ENCODE data around the gene SV2C.

The SV2C gene

DNA sequence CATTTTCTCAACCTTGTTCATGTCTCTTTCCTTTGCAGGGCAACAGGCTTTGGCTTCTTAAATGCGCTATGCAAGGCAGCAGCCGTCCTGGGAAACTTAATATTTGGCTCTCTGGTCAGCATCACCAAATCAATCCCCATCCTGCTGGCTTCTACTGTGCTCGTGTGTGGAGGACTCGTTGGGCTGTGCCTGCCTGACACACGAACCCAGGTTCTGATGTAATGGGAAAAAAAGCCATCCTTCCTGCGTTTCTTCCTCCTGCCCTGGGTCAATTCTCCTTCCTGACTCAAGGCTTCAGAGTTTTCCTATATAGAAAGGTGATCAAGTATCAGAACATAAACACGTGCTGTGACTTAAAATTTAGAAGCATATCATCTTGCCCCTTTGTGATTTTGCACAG is 242.1 kb downstream of the SV2C start:
- no peak for DNase-seq (ENCODE audit: low read depth)
- no peak overlapping the region for H3K4me3 ChIP-seq (ENCODE audit: control insufficient read depth, low read depth, low read length)
- TF ChIP-seq, protein P1, sequence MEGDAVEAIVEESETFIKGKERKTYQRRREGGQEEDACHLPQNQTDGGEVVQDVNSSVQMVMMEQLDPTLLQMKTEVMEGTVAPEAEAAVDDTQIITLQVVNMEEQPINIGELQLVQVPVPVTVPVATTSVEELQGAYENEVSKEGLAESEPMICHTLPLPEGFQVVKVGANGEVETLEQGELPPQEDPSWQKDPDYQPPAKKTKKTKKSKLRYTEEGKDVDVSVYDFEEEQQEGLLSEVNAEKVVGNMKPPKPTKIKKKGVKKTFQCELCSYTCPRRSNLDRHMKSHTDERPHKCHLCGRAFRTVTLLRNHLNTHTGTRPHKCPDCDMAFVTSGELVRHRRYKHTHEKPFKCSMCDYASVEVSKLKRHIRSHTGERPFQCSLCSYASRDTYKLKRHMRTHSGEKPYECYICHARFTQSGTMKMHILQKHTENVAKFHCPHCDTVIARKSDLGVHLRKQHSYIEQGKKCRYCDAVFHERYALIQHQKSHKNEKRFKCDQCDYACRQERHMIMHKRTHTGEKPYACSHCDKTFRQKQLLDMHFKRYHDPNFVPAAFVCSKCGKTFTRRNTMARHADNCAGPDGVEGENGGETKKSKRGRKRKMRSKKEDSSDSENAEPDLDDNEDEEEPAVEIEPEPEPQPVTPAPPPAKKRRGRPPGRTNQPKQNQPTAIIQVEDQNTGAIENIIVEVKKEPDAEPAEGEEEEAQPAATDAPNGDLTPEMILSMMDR (IDR thresholded peaks at IDR 0.05; ENCODE audit: control insufficient read depth, insufficient read depth, low read depth, low read length, missing control alignments) = no peak

DNA sequence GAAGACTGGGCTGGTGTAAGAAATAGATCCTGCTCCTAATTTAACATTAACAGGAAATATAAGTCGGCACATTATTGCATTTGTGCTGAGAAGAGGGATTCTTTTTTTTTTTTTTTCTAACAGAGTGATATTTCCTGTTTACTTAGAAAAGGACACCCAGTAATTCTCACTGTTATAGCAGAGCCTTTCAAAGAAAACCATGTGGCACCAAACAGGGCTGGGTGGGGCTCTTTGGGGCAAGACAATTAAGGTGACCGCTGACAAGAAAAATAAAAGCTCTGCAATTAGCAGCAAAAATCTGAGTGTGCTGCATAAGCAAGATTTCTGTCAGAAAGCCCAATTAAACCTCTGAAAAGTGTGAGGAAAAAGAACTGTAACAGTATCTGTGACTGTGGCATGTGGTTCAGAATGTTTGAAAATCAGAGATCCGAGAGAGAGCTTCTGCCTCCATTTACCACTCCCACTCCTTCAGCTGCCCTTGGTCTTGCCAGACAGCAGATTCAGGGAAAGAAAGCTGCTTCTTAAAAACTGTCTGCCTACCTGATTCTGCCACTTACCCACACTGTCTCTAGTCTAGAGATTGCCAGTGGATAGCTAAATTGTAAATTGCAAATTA is 242.8 kb downstream of the SV2C start:
- H3K4me3 ChIP-seq (ENCODE audit: control insufficient read depth, low read depth, low read length) = no peak overlapping the region
- TF ChIP-seq, protein P1 (IDR thresholded peaks at IDR 0.05; ENCODE audit: control insufficient read depth, insufficient read depth, low read depth, low read length, missing control alignments) = no peak
- DNase-seq (ENCODE audit: low read depth) = no peak

- TF ChIP-seq, protein P1 (IDR thresholded peaks at IDR 0.05; ENCODE audit: control insufficient read depth, insufficient read depth, low read depth, low read length, missing control alignments) = no peak
- DNase-seq (ENCODE audit: low read depth) = no peak
- H3K4me3 ChIP-seq (ENCODE audit: control insufficient read depth, low read depth, low read length) = no peak overlapping the region
These were observed 243.6 kb downstream of the SV2C start for GRCh38 chr5:76326577-76327302.

- no peak for DNase-seq (ENCODE audit: low read depth)
- H3K4me3 ChIP-seq (ENCODE audit: control insufficient read depth, low read depth, low read length) = no peak overlapping the region
- TF ChIP-seq, protein P1 (IDR thresholded peaks at IDR 0.05; ENCODE audit: control insufficient read depth, insufficient read depth, low read depth, low read length, missing control alignments) = no peak
These were observed 246.2 kb downstream of the SV2C start for GRCh38 chr5:76329346-76329745.

GRCh38 chr5:76331126-76331525 is 247.9 kb downstream of the SV2C start:
- TF ChIP-seq, protein P1 (IDR thresholded peaks at IDR 0.05; ENCODE audit: control insufficient read depth, insufficient read depth, low read depth, low read length, missing control alignments) = no peak
- DNase-seq (ENCODE audit: low read depth) = no peak
- H3K4me3 ChIP-seq (ENCODE audit: control insufficient read depth, low read depth, low read length) = no peak overlapping the region

- no peak overlapping the region for H3K4me3 ChIP-seq (ENCODE audit: control insufficient read depth, low read depth, low read length)
- TF ChIP-seq, protein P1 (IDR thresholded peaks at IDR 0.05; ENCODE audit: control insufficient read depth, insufficient read depth, low read depth, low read length, missing control alignments) = no peak
- no peak for DNase-seq (ENCODE audit: low read depth)
These were observed 248.9 kb downstream of the SV2C start for GRCh38 chr5:76332102-76332501.
